ENCODE measurements around the gene CYP4F22. TPM values are rescaled to one million over a fixed set of nuclear protein-coding genes. Genes with fewer than 3 reads are reported as not detected.

CYP4F22 gene
- total RNA-seq, 1 donor from 2014 or later: not detected

GRCh38 chr19:15583346-15583745 is 75.0 kb downstream of the CYP4F22 start:
- DNase-seq: no peak
- H3K36me3 Mint-ChIP-seq (ENCODE audit: unreplicated experiment): no peaks in the 10 kb centered on the region
- H3K9me3 Mint-ChIP-seq (ENCODE audit: unreplicated experiment): no peaks in the 10 kb centered on the region
- no peak overlapping the region for H3K27ac Mint-ChIP-seq (ENCODE audit: unreplicated experiment)
- no peaks in the 10 kb centered on the region for H3K4me1 Mint-ChIP-seq (ENCODE audit: low read depth, unreplicated experiment)
- TF ChIP-seq, protein P1, sequence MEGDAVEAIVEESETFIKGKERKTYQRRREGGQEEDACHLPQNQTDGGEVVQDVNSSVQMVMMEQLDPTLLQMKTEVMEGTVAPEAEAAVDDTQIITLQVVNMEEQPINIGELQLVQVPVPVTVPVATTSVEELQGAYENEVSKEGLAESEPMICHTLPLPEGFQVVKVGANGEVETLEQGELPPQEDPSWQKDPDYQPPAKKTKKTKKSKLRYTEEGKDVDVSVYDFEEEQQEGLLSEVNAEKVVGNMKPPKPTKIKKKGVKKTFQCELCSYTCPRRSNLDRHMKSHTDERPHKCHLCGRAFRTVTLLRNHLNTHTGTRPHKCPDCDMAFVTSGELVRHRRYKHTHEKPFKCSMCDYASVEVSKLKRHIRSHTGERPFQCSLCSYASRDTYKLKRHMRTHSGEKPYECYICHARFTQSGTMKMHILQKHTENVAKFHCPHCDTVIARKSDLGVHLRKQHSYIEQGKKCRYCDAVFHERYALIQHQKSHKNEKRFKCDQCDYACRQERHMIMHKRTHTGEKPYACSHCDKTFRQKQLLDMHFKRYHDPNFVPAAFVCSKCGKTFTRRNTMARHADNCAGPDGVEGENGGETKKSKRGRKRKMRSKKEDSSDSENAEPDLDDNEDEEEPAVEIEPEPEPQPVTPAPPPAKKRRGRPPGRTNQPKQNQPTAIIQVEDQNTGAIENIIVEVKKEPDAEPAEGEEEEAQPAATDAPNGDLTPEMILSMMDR (IDR thresholded peaks at IDR 0.05; ENCODE audit: partially characterized antibody, unreplicated experiment): no peak
- H3K27me3 Mint-ChIP-seq (ENCODE audit: unreplicated experiment): peaks cover 2% of the 10 kb centered on the region
- H3K4me3 Mint-ChIP-seq (ENCODE audit: unreplicated experiment): no peak overlapping the region

GRCh38 chr19:15584095-15584494 is 75.8 kb downstream of the CYP4F22 start:
- Mint-ChIP-seq H3K27ac (ENCODE audit: unreplicated experiment) (no peak overlapping the region), H3K4me3 (ENCODE audit: unreplicated experiment) (peak overlapping the region; percentile 65), H3K27me3 (ENCODE audit: unreplicated experiment) (peaks cover 2% of the 10 kb centered on the region), H3K4me1 (ENCODE audit: low read depth, unreplicated experiment) (no peaks in the 10 kb centered on the region), H3K9me3 (ENCODE audit: unreplicated experiment) (no peaks in the 10 kb centered on the region), H3K36me3 (ENCODE audit: unreplicated experiment) (no peaks in the 10 kb centered on the region)
- TF ChIP-seq, protein P1 (IDR thresholded peaks at IDR 0.05; ENCODE audit: partially characterized antibody, unreplicated experiment): no peak
- no peak for DNase-seq

DNA sequence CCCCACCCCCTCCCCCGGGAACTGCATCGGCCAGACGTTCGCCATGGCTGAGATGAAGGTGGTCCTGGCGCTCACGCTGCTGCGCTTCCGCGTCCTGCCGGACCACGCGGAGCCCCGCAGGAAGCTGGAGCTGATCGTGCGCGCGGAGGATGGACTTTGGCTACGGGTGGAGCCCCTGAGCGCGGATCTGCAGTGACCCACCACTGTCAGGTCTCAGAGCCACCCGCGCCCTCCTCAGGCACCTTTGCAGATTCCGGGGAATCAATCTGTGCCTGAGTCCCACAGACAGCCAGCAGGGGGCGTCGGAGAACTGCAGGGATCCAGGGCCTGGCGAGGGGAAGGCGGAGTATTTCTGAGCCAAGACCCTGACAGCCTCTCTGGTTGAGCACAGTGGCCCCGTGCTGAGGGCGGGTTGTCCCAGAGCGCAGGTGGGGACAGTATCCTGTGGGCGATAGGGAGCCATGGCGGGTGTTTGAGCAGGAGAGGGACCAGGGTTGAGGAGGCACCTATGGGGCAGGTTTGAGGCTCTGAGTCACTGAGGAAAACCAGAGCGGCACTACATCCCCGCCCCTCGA is 76.3 kb downstream of the CYP4F22 start:
- Mint-ChIP-seq H3K36me3 (ENCODE audit: unreplicated experiment) (no peaks in the 10 kb centered on the region), H3K4me1 (ENCODE audit: low read depth, unreplicated experiment) (no peaks in the 10 kb centered on the region), H3K27me3 (ENCODE audit: unreplicated experiment) (peaks cover 2% of the 10 kb centered on the region), H3K4me3 (ENCODE audit: unreplicated experiment) (peak overlapping the region; percentile 65), H3K9me3 (ENCODE audit: unreplicated experiment) (no peaks in the 10 kb centered on the region), H3K27ac (ENCODE audit: unreplicated experiment) (no peak overlapping the region)
- peak; percentile 95 for DNase-seq
- TF ChIP-seq, protein P1 (IDR thresholded peaks at IDR 0.05; ENCODE audit: partially characterized antibody, unreplicated experiment): peak; percentile 95

DNA sequence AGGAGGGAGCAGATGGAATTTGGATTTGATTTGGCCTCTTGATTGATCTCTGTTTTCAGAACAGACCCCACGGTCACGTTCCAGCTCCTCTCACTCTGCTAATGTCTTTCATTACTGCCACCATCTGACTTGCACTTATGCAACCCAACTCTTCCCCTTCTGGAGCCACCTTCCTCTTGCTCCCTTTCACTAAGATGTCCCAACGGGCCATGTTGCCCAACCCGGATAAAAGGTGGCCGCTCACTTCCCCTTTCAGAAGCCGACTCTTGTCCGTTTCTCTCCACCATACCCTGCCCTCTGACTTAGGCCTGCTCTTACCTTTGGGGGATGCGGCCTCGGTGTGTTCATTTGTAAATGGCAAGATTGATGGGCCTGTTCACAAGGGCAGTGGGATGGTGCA is 79.3 kb downstream of the CYP4F22 start:
- H3K9me3 Mint-ChIP-seq (ENCODE audit: unreplicated experiment): peaks cover 2% of the 10 kb centered on the region

GRCh38 chr19:15588265-15588664 is 79.9 kb downstream of the CYP4F22 start:
- Mint-ChIP-seq H3K9me3 (ENCODE audit: unreplicated experiment) (peaks cover 2% of the 10 kb centered on the region), H3K27me3 (ENCODE audit: unreplicated experiment) (peaks cover 7% of the 10 kb centered on the region), H3K4me1 (ENCODE audit: low read depth, unreplicated experiment) (no peaks in the 10 kb centered on the region), H3K36me3 (ENCODE audit: unreplicated experiment) (no peaks in the 10 kb centered on the region), H3K27ac (ENCODE audit: unreplicated experiment) (no peak overlapping the region), H3K4me3 (ENCODE audit: unreplicated experiment) (no peak overlapping the region)
- DNase-seq: no peak
- TF ChIP-seq, protein P1 (IDR thresholded peaks at IDR 0.05; ENCODE audit: partially characterized antibody, unreplicated experiment): no peak

More for the DNA sequence above, 79.3 kb downstream of the CYP4F22 start:
- Mint-ChIP-seq H3K4me1 (ENCODE audit: low read depth, unreplicated experiment) (no peaks in the 10 kb centered on the region), H3K27ac (ENCODE audit: unreplicated experiment) (no peak overlapping the region), H3K4me3 (ENCODE audit: unreplicated experiment) (no peak overlapping the region), H3K36me3 (ENCODE audit: unreplicated experiment) (no peaks in the 10 kb centered on the region), H3K27me3 (ENCODE audit: unreplicated experiment) (peaks cover 4% of the 10 kb centered on the region)
- no peak for DNase-seq
- TF ChIP-seq, protein P1 (IDR thresholded peaks at IDR 0.05; ENCODE audit: partially characterized antibody, unreplicated experiment): no peak
